K562 (cell line): ENCODE measurements around the gene RPL10A. TPM values are rescaled to one million over a fixed set of nuclear protein-coding genes. Genes with fewer than 3 reads are reported as not detected.

Source experiments
- ATF3 ChIP-seq, 2 experiments: fragments of 450-650 bp in 1 of 2; sonication (generic) in 1 of 2; formaldehyde crosslinking in 1 of 2; IDR thresholded peaks in 1 of 2; conservative IDR thresholded peaks in 1 of 2; 2 replicates each; pipeline versions ENCODE4 v1.6.1 to v1.8.1; 2016 to 2023; ENCODE audit warnings: mild to moderate bottlenecking in 2 of 2, moderate library complexity in 2 of 2, inconsistent platforms in 1 of 2, missing genetic modification reagents in 1 of 2
- DACH1 ChIP-seq: fragments of 450-650 bp; IDR thresholded peaks from 2 replicates; pipeline ENCODE4 v1.6.1; 2018; ENCODE audit not compliant: partially characterized antibody
- ELF2 ChIP-seq: fragments of 250-450 bp; sonication (Bioruptor Pico); IDR thresholded peaks from 2 replicates; pipeline ENCODE4 v1.5.0; 2021; ENCODE audit warnings: mild to moderate bottlenecking
- ESRRA ChIP-seq: fragments of 450-650 bp; IDR thresholded peaks from 2 replicates; pipeline ENCODE4 v1.6.1; 2014; ENCODE audit warnings: low read depth, mild to moderate bottlenecking, moderate library complexity, borderline replicate concordance
- FOXA1 ChIP-seq: fragments of 450-650 bp; IDR thresholded peaks from 2 replicates; pipeline ENCODE4 v1.6.1; 2016; ENCODE audit warnings: mild to moderate bottlenecking, borderline replicate concordance
- FUS ChIP-seq: fragments of 200-400 bp; formaldehyde crosslinking; optimal IDR thresholded peaks from 2 replicates; pipeline ENCODE3; 2017; ENCODE audit warnings: low read depth, low read length
- HMGN3 ChIP-seq: IDR thresholded peaks from 2 replicates; pipeline ENCODE4 v1.6.1; 2011; ENCODE audit warnings: borderline replicate concordance, low read depth, mild to moderate bottlenecking, mixed read lengths, low read length; ENCODE audit not compliant: insufficient read length; ENCODE audit errors: extremely low read depth
- IFI16 ChIP-seq: fragments of 250-450 bp; sonication (Bioruptor Pico); IDR thresholded peaks from 2 replicates; pipeline ENCODE4 v2.1.2; 2022; ENCODE audit warnings: mild to moderate bottlenecking, inconsistent platforms
- MBD2 ChIP-seq: sonication (generic); IDR thresholded peaks from 2 replicates; pipeline ENCODE4 v1.6.1; 2016; ENCODE audit warnings: low read depth, borderline replicate concordance
- MEIS2 ChIP-seq: fragments of 450-650 bp; IDR thresholded peaks from 2 replicates; pipeline ENCODE4 v1.6.1; 2014; ENCODE audit warnings: mild to moderate bottlenecking; ENCODE audit not compliant: partially characterized antibody
- MYC ChIP-seq, 2 experiments: fragments of 250-450 bp in 1 of 2; sonication (Bioruptor Pico) in 1 of 2; IDR thresholded peaks; 2 replicates each; pipeline versions ENCODE4 v1.5.1 to v1.6.1; 2012 to 2021; ENCODE audit warnings: low read depth in 2 of 2, borderline replicate concordance in 1 of 2, improper control_type of control experiment in 1 of 2, low read length in 1 of 2, mild to moderate bottlenecking in 1 of 2, moderate library complexity in 1 of 2
- NRF1 ChIP-seq, 2 experiments: fragments of 450-650 bp; IDR thresholded peaks in 1 of 2; conservative IDR thresholded peaks in 1 of 2; 2 replicates each; pipeline ENCODE4 v1.6.1; 2014; ENCODE audit warnings: mild to moderate bottlenecking in 2 of 2
- PML ChIP-seq: IDR thresholded peaks from 2 replicates; pipeline ENCODE4 v1.6.1; 2012; ENCODE audit warnings: low read length, inconsistent platforms
- ZBTB40 ChIP-seq, 2 experiments: fragments of 450-650 bp in 1 of 2; sonication (generic) in 1 of 2; formaldehyde crosslinking in 1 of 2; IDR thresholded peaks; 2 replicates each; pipeline versions ENCODE4 v1.7.1 to v1.9.0; 2016 to 2022; ENCODE audit warnings: inconsistent platforms in 1 of 2, mild to moderate bottlenecking in 1 of 2, missing genetic modification reagents in 1 of 2
- ZC3H4 ChIP-seq: sonication (generic); formaldehyde crosslinking; IDR thresholded peaks from 2 replicates; pipeline ENCODE4 v1.9.0; 2021; ENCODE audit warnings: missing genetic modification reagents, borderline replicate concordance
- ZFX ChIP-seq: sonication (generic); formaldehyde crosslinking; IDR thresholded peaks from 2 replicates; pipeline ENCODE4 v1.8.0; 2022; ENCODE audit warnings: mild to moderate bottlenecking, missing genetic modification reagents, moderate library complexity
- polyA plus RNA-seq, 8 experiments: library from polyadenylated mRNA; depleted of rRNA in 4 of 8; stranded (reverse) in 5 of 8; unstranded in 3 of 8; fragments of >200 nt; fragmentation: Nextera tagmentation in 2 of 8; fragmentation: Illumina TruSeq in 1 of 8; extraction: Ambion mirVana in 2 of 8; extraction: Trizol in 1 of 8; gene quantifications; 2 replicates each; pipeline versions ENCODE4 v1.2.1 to v1.2.3, GENCODE V29; 2011 to 2014; ENCODE audit warnings: inconsistent platforms in 1 of 8, missing spikeins in 1 of 8
- total RNA-seq, 7 experiments: library from RNA; depleted of rRNA in 6 of 7; stranded (reverse); fragments of >200 nt in 6 of 7; fragmentation: Illumina TruSeq in 2 of 7; extraction: Trizol in 2 of 7; gene quantifications; 2 replicates each; pipeline versions ENCODE4 v1.2.1 to v1.2.3, GENCODE V29; 2011 to 2021; ENCODE audit warnings: low replicate concordance in 1 of 7

The RPL10A gene
- total and polyA plus RNA-seq, 9 of the 15 experiments (the other 6 are each of a cell fraction or from before 2014, with no cell fraction given), result 1,589 to 3,237 (median 2,116) TPM

- TF ChIP-seq ATF3 (IDR thresholded peaks at IDR 0.05) (no peak), ATF3 (CRISPR knock-in tag; conservative IDR thresholded peaks at IDR 0.05) (no peak), FOXA1 (no peak), MBD2 (peak; percentile 36; the same call in 1 of the 2 replicates), ZC3H4 (CRISPR knock-in tag) (no peak), ESRRA (0 out of 2 replicates have a peak, but pooled peaks have one; percentile 8), ZFX (CRISPR knock-in tag) (peak; percentile 39; the same call in 1 of the 2 replicates), FUS (peak; percentile 84), MYC (IDR thresholded peaks at IDR 0.05; ENCODE audit: low read depth, low read length) (peak; percentile 72), MYC (CRISPR knock-in tag; IDR thresholded peaks at IDR 0.05; ENCODE audit: borderline replicate concordance, low read depth) (no peak), NRF1 (conservative IDR thresholded peaks at IDR 0.05 in 1 of 2, IDR thresholded peaks at IDR 0.05 in 1 of 2) (peak; percentile 85 to 87), IFI16 (CRISPR knock-in tag) (no peak), ZBTB40 (IDR thresholded peaks at IDR 0.05) (0 out of 2 replicates have a peak, but pooled peaks have one; percentile 3), ZBTB40 (CRISPR knock-in tag; IDR thresholded peaks at IDR 0.05) (no peak), PML (peak; percentile 66; the same call in 1 of the 2 replicates), ELF2 (CRISPR knock-in tag) (peak; percentile 53; the same call in 1 of the 2 replicates), DACH1 (peak; percentile 35), HMGN3 (peak; percentile 85), MEIS2 (no peak)
Measured at GRCh38 chr6:35452183-35453090, 15.8 kb upstream of the RPL10A start, which contains the start of gene FANCE (continued).
